HCT116 (cell line): ENCODE results near the gene KAT6B.

Experiments
- CEBPB ChIP-seq: IDR thresholded peaks from 2 replicates; pipeline ENCODE4 v1.6.1; 2012; ENCODE audit warnings: low read depth
- CTCF ChIP-seq, 3 experiments: fragments of 200-600 bp in 1 of 3; sonication (generic) in 1 of 3; IDR thresholded peaks in 2 of 3; conservative IDR thresholded peaks in 1 of 3; 2 replicates each; pipeline ENCODE4 v1.5.1; 2012 to 2017; ENCODE audit warnings: low read depth in 2 of 3, low read length in 2 of 3, antibody characterized with exemption in 1 of 3, borderline replicate concordance in 1 of 3, control low read depth in 1 of 3, mild to moderate bottlenecking in 1 of 3, mixed read lengths in 1 of 3, mixed run types in 1 of 3, moderate library complexity in 1 of 3; ENCODE audit not compliant: insufficient read depth in 1 of 3
- EZH2 ChIP-seq: fragments of 200-600 bp; sonication (generic); IDR thresholded peaks from 2 replicates; pipeline ENCODE4 v1.6.1; 2017; ENCODE audit warnings: antibody characterized with exemption, mixed run types
- RAD21 ChIP-seq: IDR thresholded peaks from 2 replicates; pipeline ENCODE4 v1.6.1; 2012; ENCODE audit warnings: low read depth, mild to moderate bottlenecking
- SP1 ChIP-seq: IDR thresholded peaks from 2 replicates; pipeline ENCODE4 v1.6.1; 2012; ENCODE audit warnings: low read depth
- SRF ChIP-seq: IDR thresholded peaks from 2 replicates; pipeline ENCODE4 v1.6.1; 2012; ENCODE audit warnings: low read depth
- ZFX ChIP-seq: fragments of 450-650 bp; IDR thresholded peaks from 2 replicates; pipeline ENCODE4 v1.6.1; 2017

- TF ChIP-seq CEBPB (no peak), ZFX (no peak), CTCF (IDR thresholded peaks at IDR 0.05 in 2 of 3, conservative IDR thresholded peaks at IDR 0.05 in 1 of 3; ENCODE audit: borderline replicate concordance in 1 of 3, insufficient read depth in 1 of 3, low read depth in 2 of 3, low read length in 2 of 3) (no peak), SRF (no peak), SP1 (no peak), RAD21 (no peak), EZH2 (no peak)
Observed at GRCh38 chr10:74808501-74808900, 17.9 kb upstream of the KAT6B start.
